Mononuclear cell (primary cell): ENCODE data around the gene RPL36A. TPM values are rescaled to one million over a fixed set of nuclear protein-coding genes. Genes with fewer than 3 reads are reported as not detected.

Experiments used
- H3K27me3 ChIP-seq: 2 replicates; pipeline ENCODE4 v1.6.0; 2011; ENCODE audit warnings: low read length, control low read depth; ENCODE audit not compliant: insufficient read depth
- H3K4me1 ChIP-seq: 2 replicates; pipeline ENCODE4 v1.5.1; 2011; ENCODE audit warnings: mild to moderate bottlenecking, low read length, control low read depth; ENCODE audit not compliant: insufficient read depth
- H3K4me3 ChIP-seq: 2 replicates; pipeline ENCODE4 v1.5.1; 2011; ENCODE audit warnings: mild to moderate bottlenecking, low read length, moderate library complexity
- H3K9me3 ChIP-seq: 2 replicates; pipeline ENCODE4 v1.5.1; 2011; ENCODE audit warnings: low read depth, mild to moderate bottlenecking, control low read depth, low read length
- total RNA-seq: library from RNA; depleted of rRNA; stranded (reverse); fragments of >200 nt; gene quantifications from one replicate; pipeline ENCODE4 v1.2.3, GENCODE V29; 2012

RPL36A gene
- total RNA-seq, 1 donor: 245 TPM

GRCh38 chrX:101383679-101384205 lies 7.1 kb upstream of the RPL36A start:
- Histone ChIP-seq H3K4me3 (no peak overlapping the region), H3K9me3 (no peaks in the 10 kb centered on the region), H3K27me3 (no peaks in the 10 kb centered on the region), H3K4me1 (peaks cover 24% of the 10 kb centered on the region)

- H3K27me3 ChIP-seq: no peaks in the 10 kb centered on the region
- H3K4me3 ChIP-seq: peak overlapping the region; percentile 40
- H3K4me1 ChIP-seq: peaks cover 24% of the 10 kb centered on the region
- H3K9me3 ChIP-seq: no peaks in the 10 kb centered on the region
Observed at GRCh38 chrX:101385026-101385684, 5.7 kb upstream of the RPL36A start.

GRCh38 chrX:101385795-101386541 lies 4.8 kb upstream of the RPL36A start, which contains the start of gene BTK:
Gene BTK (minus strand): TSS chrX:101386191. CDS start chrX:101375284, 10,907 bp downstream.
- H3K4me3 ChIP-seq: peak within 1 kb of the TSS; percentile 40
- H3K4me1 ChIP-seq: peaks cover 24% of the 10 kb centered on the region
- no peaks in the 10 kb centered on the region for H3K9me3 ChIP-seq
- no peaks in the 10 kb centered on the region for H3K27me3 ChIP-seq

GRCh38 chrX:101386542-101386885 lies 4.3 kb upstream of the RPL36A start:
- Histone ChIP-seq H3K27me3 (no peaks in the 10 kb centered on the region), H3K4me1 (peaks cover 27% of the 10 kb centered on the region), H3K4me3 (peak overlapping the region; percentile 40), H3K9me3 (no peaks in the 10 kb centered on the region)

- Histone ChIP-seq H3K27me3 (no peaks in the 10 kb centered on the region), H3K4me1 (peaks cover 24% of the 10 kb centered on the region), H3K4me3 (no peak overlapping the region), H3K9me3 (no peaks in the 10 kb centered on the region)
Observed at GRCh38 chrX:101388604-101389003, 2.2 kb upstream of the RPL36A start.

GRCh38 chrX:101391831-101392230 lies 1.0 kb downstream of the RPL36A start:
- Histone ChIP-seq H3K4me3 (peak overlapping the region; percentile 60), H3K9me3 (no peaks in the 10 kb centered on the region), H3K27me3 (no peaks in the 10 kb centered on the region), H3K4me1 (peaks cover 17% of the 10 kb centered on the region)

GRCh38 chrX:101393530-101394305 lies 2.9 kb downstream of the RPL36A start:
- peaks cover 15% of the 10 kb centered on the region for H3K4me1 ChIP-seq
- H3K9me3 ChIP-seq: no peaks in the 10 kb centered on the region
- H3K4me3 ChIP-seq: no peak overlapping the region
- H3K27me3 ChIP-seq: no peaks in the 10 kb centered on the region

- H3K27me3 ChIP-seq: no peaks in the 10 kb centered on the region
- no peak overlapping the region for H3K4me3 ChIP-seq
- peaks cover 15% of the 10 kb centered on the region for H3K4me1 ChIP-seq
- no peaks in the 10 kb centered on the region for H3K9me3 ChIP-seq
Observed at GRCh38 chrX:101394372-101394771, 3.6 kb downstream of the RPL36A start.

- Histone ChIP-seq H3K27me3 (no peaks in the 10 kb centered on the region), H3K4me3 (no peak overlapping the region), H3K9me3 (no peaks in the 10 kb centered on the region), H3K4me1 (peaks cover 15% of the 10 kb centered on the region)
Observed at GRCh38 chrX:101395789-101396188, 5.0 kb downstream of the RPL36A start.

GRCh38 chrX:101397779-101398178 lies 7.0 kb downstream of the RPL36A start:
- no peak overlapping the region for H3K4me3 ChIP-seq
- no peaks in the 10 kb centered on the region for H3K9me3 ChIP-seq
- H3K4me1 ChIP-seq: peaks cover 10% of the 10 kb centered on the region
- H3K27me3 ChIP-seq: no peaks in the 10 kb centered on the region

- peaks cover 10% of the 10 kb centered on the region for H3K4me1 ChIP-seq
- no peak overlapping the region for H3K4me3 ChIP-seq
- H3K9me3 ChIP-seq: no peaks in the 10 kb centered on the region
- no peaks in the 10 kb centered on the region for H3K27me3 ChIP-seq
Observed at GRCh38 chrX:101398694-101399093, 7.9 kb downstream of the RPL36A start.

- Histone ChIP-seq H3K9me3 (no peaks in the 10 kb centered on the region), H3K27me3 (no peaks in the 10 kb centered on the region), H3K4me1 (peaks cover 10% of the 10 kb centered on the region), H3K4me3 (no peak overlapping the region)
Observed at GRCh38 chrX:101399825-101400224, 9.0 kb downstream of the RPL36A start.

GRCh38 chrX:101407167-101407747 lies 16.4 kb downstream of the RPL36A start:
- H3K27me3 ChIP-seq: no peaks in the 10 kb centered on the region
- H3K9me3 ChIP-seq: no peaks in the 10 kb centered on the region
- H3K4me1 ChIP-seq: peaks cover 35% of the 10 kb centered on the region
- H3K4me3 ChIP-seq: peak overlapping the region; percentile 74

GRCh38 chrX:101407748-101408531 lies 17.1 kb downstream of the RPL36A start, which contains the start of the genes GLA and HNRNPH2:
Gene GLA (minus strand): TSS chrX:101407925. CDS start chrX:101407903, 22 bp downstream.
Gene HNRNPH2 (plus strand): TSS chrX:101408222. CDS start chrX:101411989, 3,767 bp downstream.
- no peaks in the 10 kb centered on the region for H3K27me3 ChIP-seq

More at GRCh38 chrX:101407748-101408531, 17.1 kb downstream of the RPL36A start, which contains the start of the genes GLA and HNRNPH2:
- Histone ChIP-seq H3K4me3 (peak within 1 kb of the TSS; percentile 74), H3K4me1 (peaks cover 35% of the 10 kb centered on the region), H3K9me3 (no peaks in the 10 kb centered on the region)
